Epithelial cell of esophagus (primary cell): Measurements from ENCODE around the gene ITPR2.

Source experiments
- DNase-seq: peaks from one replicate; pipeline ENCODE4 v3.0.0; 2010; ENCODE audit warnings: low read depth
- H3K4me3 ChIP-seq: 2 replicates; pipeline ENCODE4 v1.5.1; 2011; ENCODE audit warnings: mild to moderate bottlenecking, low read length, control low read depth
- CTCF ChIP-seq: IDR thresholded peaks from 2 replicates; pipeline ENCODE4 v1.5.1; 2011; ENCODE audit warnings: low read depth, mild to moderate bottlenecking, low read length, control low read depth, inconsistent platforms; ENCODE audit not compliant: insufficient read depth; ENCODE audit errors: missing control alignments

The ITPR2 gene

GRCh38 chr12:26361964-26362363, 471.0 kb downstream of the ITPR2 start:
- no peak for DNase-seq
- TF ChIP-seq CTCF: no peak
- no peak overlapping the region for H3K4me3 ChIP-seq

GRCh38 chr12:26360062-26360461, 472.9 kb downstream of the ITPR2 start:
- DNase-seq: no peak
- H3K4me3 ChIP-seq: no peak overlapping the region
- no peak for TF ChIP-seq CTCF

- no peak overlapping the region for H3K4me3 ChIP-seq
- TF ChIP-seq CTCF: no peak
- DNase-seq: no peak
These were observed 473.4 kb downstream of the ITPR2 start for GRCh38 chr12:26359576-26359975.

- no peak overlapping the region for H3K4me3 ChIP-seq
- no peak for DNase-seq
- TF ChIP-seq CTCF: no peak
These were observed 474.3 kb downstream of the ITPR2 start for GRCh38 chr12:26358651-26359050.

- no peak for TF ChIP-seq CTCF
- DNase-seq: no peak
- no peak overlapping the region for H3K4me3 ChIP-seq
These were observed 485.7 kb downstream of the ITPR2 start for GRCh38 chr12:26347300-26347699.

GRCh38 chr12:26346736-26347135, 486.3 kb downstream of the ITPR2 start:
- no peak overlapping the region for H3K4me3 ChIP-seq
- peak; percentile 3 for TF ChIP-seq CTCF
- no peak for DNase-seq

- no peak overlapping the region for H3K4me3 ChIP-seq
- TF ChIP-seq CTCF: no peak
- DNase-seq: no peak
These were observed 487.5 kb downstream of the ITPR2 start for GRCh38 chr12:26345471-26346003.
